ENCODE results near the gene ATP8B4.

ATP8B4 gene

GRCh38 chr15:50067254-50067653, 51.8 kb downstream of the ATP8B4 start:
- DNase-seq (ENCODE audit: extremely low read depth in 1 of 2, low read depth in 1 of 2), result no peak

- DNase-seq (ENCODE audit: extremely low read depth in 1 of 2, low read depth in 1 of 2), result no peak
Measured at GRCh38 chr15:50066666-50067065, 52.4 kb downstream of the ATP8B4 start.

GRCh38 chr15:50066202-50066601, 52.8 kb downstream of the ATP8B4 start:
- no peak for DNase-seq (ENCODE audit: extremely low read depth in 1 of 2, low read depth in 1 of 2)

DNA sequence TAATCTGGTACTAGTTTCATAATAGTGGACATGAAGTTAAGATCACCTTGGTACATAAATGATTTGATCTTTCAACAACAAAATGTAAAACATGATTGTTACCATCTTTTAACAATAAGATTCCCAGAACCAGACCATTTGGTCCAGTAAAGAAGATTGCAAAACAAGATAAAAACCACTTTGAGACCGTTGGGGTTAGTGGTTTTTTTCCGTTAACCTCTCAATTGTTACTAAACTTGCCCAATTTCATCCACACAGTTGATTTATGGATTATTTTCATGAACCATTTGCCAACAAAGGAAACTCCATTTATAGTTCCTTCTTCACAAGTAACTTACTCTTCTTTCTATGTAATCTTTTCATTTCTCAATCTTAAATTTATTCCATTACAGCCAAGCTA, 53.8 kb downstream of the ATP8B4 start:
- DNase-seq (ENCODE audit: extremely low read depth in 1 of 2, low read depth in 1 of 2), result no peak

DNA sequence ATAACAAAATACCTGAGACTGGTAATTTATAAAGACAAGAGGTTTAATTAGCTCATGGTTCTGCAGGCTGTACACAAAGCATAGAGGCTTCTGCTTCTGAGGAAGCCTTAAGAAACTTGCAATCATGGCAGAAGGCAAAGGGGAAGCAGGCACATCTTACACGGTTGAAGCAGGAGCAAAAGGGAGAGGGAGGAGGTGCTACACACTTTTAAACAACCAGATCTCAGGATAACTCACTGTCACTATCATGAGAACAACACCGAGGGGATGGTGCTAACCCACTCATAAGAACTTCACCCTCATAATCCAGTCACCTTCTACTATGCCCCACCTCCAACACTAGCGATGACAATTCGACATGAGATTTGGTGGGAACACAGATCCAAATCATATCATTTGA, 54.4 kb downstream of the ATP8B4 start:
- no peak for DNase-seq (ENCODE audit: extremely low read depth in 1 of 2, low read depth in 1 of 2)

DNA sequence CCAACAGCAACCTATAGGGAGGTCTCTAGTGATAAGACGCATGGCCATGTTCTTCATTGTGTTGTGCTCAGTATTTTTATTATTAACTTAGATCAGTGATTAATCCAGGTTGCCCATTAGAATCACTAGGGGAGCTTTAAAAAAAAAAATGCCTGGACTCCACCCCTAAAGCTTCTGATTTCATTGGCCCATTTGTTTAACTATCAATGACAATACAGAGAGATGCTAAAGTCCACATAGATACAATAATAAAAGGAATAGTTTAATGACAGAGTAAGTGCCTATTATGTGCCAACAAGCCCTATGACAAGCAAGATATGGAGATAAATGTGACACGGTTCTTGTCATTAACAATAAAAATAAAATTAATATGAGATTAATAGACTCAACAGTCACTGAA, 55.8 kb downstream of the ATP8B4 start:
- no peak for DNase-seq (ENCODE audit: extremely low read depth in 1 of 2, low read depth in 1 of 2)

DNA sequence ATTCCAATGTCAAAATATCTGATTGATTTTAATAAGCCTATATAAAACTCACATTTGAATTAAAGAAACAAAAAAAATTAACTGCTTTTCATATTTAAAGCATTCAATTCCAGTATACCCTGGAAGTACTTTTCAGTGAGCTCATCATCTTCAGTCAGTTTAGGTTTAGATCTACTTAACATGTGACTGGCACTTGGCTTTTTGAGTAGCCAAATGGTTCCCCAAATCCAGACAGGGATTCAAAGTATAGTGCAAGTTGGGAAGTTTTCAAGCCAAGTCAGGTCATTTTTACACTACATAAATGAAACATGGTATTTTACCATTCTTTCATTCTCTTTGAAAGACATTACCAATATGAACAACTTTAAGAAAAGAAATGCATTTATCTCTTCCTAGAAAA, 57.5 kb downstream of the ATP8B4 start:
- no peak for DNase-seq (ENCODE audit: extremely low read depth in 1 of 2, low read depth in 1 of 2)

DNA sequence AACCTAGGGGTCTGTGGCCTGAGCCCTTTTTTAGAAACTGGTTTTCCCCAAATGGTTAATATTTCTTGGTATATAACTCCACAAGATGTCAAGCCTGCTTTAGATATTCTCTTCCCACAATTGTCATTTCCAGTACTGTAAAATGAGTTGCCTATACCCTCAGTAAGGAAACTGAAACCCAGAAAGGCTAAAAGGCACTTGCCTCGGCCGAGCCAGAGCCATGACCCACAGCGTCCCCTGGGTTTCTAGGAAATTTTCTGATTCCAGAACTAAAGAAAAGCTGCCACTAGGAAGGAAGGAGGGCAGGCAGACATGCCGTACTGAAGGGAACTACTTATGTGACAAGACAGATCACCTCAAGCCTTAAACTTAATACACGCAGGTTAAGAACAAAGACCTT, 59.1 kb downstream of the ATP8B4 start:
- DNase-seq (ENCODE audit: extremely low read depth in 1 of 2, low read depth in 1 of 2), result no peak

DNA sequence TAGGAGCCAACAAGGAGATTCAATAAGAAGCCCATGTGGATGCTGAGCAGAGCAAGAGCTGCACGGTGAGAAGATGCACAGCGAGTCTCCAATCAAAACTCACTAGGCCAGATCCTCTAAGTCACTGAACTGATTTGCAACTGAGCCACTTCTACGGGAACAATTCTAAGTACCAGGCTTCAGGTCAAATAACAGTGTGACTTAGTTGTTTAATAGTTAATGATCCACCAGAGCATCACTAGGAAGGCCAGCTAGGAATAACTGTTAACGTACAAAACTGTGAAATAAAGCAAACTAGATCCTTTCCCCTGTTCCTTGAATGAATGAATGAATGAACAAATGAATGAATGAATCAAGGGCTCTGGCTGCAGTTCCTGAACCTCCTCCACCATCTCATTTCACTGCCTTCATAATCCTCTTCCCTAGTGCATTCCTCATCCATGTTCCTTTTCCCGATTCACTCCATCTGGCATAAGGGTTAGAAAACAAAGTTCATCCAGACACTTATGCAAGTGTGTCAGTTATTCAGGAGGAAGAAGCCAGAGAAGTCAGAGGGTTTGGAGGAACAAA, 59.7 kb downstream of the ATP8B4 start:
- DNase-seq (ENCODE audit: extremely low read depth in 1 of 2, low read depth in 1 of 2), result no peak

DNA sequence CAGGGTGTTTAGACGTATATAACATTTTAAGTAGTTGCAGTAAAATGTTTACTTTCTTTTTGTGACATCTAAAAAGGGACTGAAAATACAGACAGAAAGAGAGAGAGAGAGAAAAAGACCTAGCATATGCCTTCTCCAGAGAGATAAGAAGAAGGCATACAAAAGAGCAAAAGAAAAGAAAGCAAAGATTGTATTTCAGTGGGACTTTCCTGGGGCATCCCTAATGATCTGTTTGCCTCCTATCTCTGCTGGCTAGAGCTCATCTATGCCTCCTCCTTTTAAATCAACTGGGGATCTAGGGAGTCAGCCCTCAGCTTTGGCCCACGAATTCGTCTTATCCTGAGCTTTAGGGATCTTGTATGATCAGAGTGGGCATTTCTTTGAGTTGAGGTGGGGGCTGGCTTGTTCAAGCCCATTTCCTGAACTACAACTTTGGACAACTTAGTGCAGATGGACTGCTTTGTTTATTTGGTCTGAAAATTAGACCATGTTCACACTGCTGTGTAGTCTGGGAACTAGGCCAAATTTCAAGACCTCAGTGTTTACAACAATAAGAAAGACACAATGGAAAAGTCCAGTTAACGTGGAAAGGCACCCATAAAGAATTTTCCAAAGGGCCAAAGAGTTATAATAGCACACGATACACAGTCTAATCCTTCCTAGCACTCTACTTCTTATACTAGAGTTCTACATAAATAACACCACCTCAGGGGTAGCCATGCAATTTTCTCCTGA, 61.0 kb downstream of the ATP8B4 start:
- DNase-seq (ENCODE audit: extremely low read depth in 1 of 2, low read depth in 1 of 2), result no peak

- DNase-seq (ENCODE audit: extremely low read depth in 1 of 2, low read depth in 1 of 2), result no peak
Measured at GRCh38 chr15:50057196-50057595, 61.8 kb downstream of the ATP8B4 start.

GRCh38 chr15:50055750-50056157, 63.3 kb downstream of the ATP8B4 start:
- no peak for DNase-seq (ENCODE audit: extremely low read depth in 1 of 2, low read depth in 1 of 2)

- no peak for DNase-seq (ENCODE audit: extremely low read depth in 1 of 2, low read depth in 1 of 2)
Measured at GRCh38 chr15:50055332-50055731, 63.7 kb downstream of the ATP8B4 start.

DNA sequence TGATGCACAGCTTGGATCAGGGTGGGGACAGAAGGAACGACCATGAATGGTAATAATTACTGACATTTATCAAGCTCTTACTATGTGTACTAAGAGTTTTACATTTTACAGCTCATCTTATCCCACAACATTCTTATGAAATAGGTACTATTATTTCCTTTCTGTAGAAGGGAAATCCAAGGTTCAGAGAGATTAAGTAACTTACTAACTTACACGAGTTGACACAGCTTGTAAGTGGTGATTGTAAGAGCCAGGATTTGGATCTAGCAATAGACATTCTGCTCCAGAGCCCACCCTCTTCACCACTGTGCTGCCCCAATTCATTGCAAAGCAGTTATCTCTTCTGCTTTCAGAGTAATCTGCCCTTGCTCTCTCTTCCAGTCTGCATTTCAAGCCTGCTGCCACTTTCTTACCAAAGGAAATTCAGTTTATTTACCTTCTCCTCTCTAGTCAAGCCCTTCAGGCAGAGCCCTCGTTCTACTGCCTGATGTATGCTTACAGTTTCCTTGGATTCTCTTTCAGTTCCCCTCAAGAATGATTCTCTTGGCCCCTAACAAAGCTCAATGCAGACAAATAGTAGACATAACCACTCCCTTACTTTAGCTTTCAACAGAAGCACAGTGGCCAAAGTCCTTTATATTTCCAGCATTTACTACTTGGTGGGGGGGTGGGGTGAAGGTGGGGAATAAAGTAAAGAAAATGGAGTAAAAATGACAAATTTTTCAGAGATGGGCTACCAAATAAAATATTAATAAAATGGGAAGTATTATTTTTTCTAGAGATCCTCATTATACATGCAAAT, 65.8 kb downstream of the ATP8B4 start:
- no peak for DNase-seq (ENCODE audit: extremely low read depth in 1 of 2, low read depth in 1 of 2)

GRCh38 chr15:50051811-50052419, 67.1 kb downstream of the ATP8B4 start:
- DNase-seq (ENCODE audit: extremely low read depth in 1 of 2, low read depth in 1 of 2), result no peak

- no peak for DNase-seq (ENCODE audit: extremely low read depth in 1 of 2, low read depth in 1 of 2)
Measured at GRCh38 chr15:50050986-50051743, 67.9 kb downstream of the ATP8B4 start.

GRCh38 chr15:50049871-50050270, 69.2 kb downstream of the ATP8B4 start:
- no peak for DNase-seq (ENCODE audit: extremely low read depth in 1 of 2, low read depth in 1 of 2)

DNA sequence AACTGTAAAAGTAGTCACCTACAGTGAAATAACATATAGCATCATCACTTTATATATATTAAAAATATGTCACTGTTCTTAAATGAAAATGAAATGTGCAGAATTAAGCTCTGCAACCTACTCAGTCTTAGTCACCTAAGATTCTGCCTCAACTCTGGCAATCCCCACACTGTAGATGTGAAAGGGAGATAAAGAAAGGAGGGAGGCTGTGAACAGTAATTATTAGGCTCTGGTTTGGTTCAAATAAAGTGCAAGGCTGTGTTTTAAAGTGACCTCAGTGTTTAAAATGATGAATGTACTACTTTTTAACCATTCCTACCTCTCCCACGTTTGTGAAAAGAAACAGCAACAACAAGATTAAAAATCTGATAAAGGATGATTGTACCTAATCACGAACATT, 72.2 kb downstream of the ATP8B4 start:
- no peak for DNase-seq (ENCODE audit: extremely low read depth in 1 of 2, low read depth in 1 of 2)

- DNase-seq (ENCODE audit: extremely low read depth in 1 of 2, low read depth in 1 of 2), result no peak
Measured at GRCh38 chr15:50046159-50046558, 72.9 kb downstream of the ATP8B4 start.

- DNase-seq (ENCODE audit: extremely low read depth in 1 of 2, low read depth in 1 of 2), result no peak
Measured at GRCh38 chr15:50044904-50045303, 74.1 kb downstream of the ATP8B4 start.

- no peak for DNase-seq (ENCODE audit: extremely low read depth in 1 of 2, low read depth in 1 of 2)
Measured at GRCh38 chr15:50044406-50044805, 74.6 kb downstream of the ATP8B4 start.

All from activated CD8-positive, alpha-beta memory T cell treated with anti-CD3 and anti-CD28 coated beads for 1 hour (primary cell).